A673 (cell line): ENCODE measurements around the gene GRXCR2.

Experiments
- EZH2 ChIP-seq: fragments of 200-600 bp; sonication (generic); IDR thresholded peaks from 2 replicates; pipeline ENCODE4 v1.6.1; 2017; ENCODE audit warnings: borderline replicate concordance, low read depth, mild to moderate bottlenecking, mixed read lengths, antibody characterized with exemption, low read length; ENCODE audit not compliant: poor library complexity, severe bottlenecking
- TF ChIP-seq, protein P1 (sequence below): fragments of 300-800, 200-600 bp; sonication (generic); conservative IDR thresholded peaks from 2 replicates; pipeline ENCODE4 v1.5.1; 2017; ENCODE audit warnings: low read depth, mild to moderate bottlenecking, antibody characterized with exemption, low read length, moderate library complexity, mixed read lengths

- TF ChIP-seq, protein P1, sequence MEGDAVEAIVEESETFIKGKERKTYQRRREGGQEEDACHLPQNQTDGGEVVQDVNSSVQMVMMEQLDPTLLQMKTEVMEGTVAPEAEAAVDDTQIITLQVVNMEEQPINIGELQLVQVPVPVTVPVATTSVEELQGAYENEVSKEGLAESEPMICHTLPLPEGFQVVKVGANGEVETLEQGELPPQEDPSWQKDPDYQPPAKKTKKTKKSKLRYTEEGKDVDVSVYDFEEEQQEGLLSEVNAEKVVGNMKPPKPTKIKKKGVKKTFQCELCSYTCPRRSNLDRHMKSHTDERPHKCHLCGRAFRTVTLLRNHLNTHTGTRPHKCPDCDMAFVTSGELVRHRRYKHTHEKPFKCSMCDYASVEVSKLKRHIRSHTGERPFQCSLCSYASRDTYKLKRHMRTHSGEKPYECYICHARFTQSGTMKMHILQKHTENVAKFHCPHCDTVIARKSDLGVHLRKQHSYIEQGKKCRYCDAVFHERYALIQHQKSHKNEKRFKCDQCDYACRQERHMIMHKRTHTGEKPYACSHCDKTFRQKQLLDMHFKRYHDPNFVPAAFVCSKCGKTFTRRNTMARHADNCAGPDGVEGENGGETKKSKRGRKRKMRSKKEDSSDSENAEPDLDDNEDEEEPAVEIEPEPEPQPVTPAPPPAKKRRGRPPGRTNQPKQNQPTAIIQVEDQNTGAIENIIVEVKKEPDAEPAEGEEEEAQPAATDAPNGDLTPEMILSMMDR, result no peak
- no peak for TF ChIP-seq EZH2
Observed at GRCh38 chr5:145872914-145873313, at the start of gene GRXCR2.
